Progenitor cell of endocrine pancreas (in vitro differentiated cells): Measurements from ENCODE around the gene RC3H2. TPM values are rescaled to one million over a fixed set of nuclear protein-coding genes. Genes with fewer than 3 reads are reported as not detected.
"Not testable (repeated sequence)": the region's sequence is repeated elsewhere in the genome, so short reads cannot be mapped to it uniquely, and the experiment has no call there.

Source experiments
- DNase-seq: peaks from one replicate; pipeline ENCODE4 v3.0.0; 2021; ENCODE audit warnings: low spot score; ENCODE audit not compliant: unreplicated experiment
- H3K27ac Mint-ChIP-seq: 2 replicates; pipeline ENCODE4 v1.8.0; 2021; ENCODE audit warnings: mild to moderate bottlenecking, moderate library complexity, mixed read lengths
- H3K27me3 Mint-ChIP-seq: 2 replicates; pipeline ENCODE4 v1.8.0; 2021; ENCODE audit warnings: mixed read lengths
- H3K36me3 Mint-ChIP-seq: 2 replicates; pipeline ENCODE4 v1.8.0; 2022; ENCODE audit warnings: mixed read lengths; ENCODE audit not compliant: insufficient read depth
- H3K4me1 Mint-ChIP-seq: 2 replicates; pipeline ENCODE4 v1.8.0; 2021; ENCODE audit warnings: low read depth, mixed read lengths
- H3K4me3 Mint-ChIP-seq: 2 replicates; pipeline ENCODE4 v1.8.0; 2021; ENCODE audit warnings: low read depth, mild to moderate bottlenecking, moderate library complexity, mixed read lengths
- H3K9me3 Mint-ChIP-seq: 2 replicates; pipeline ENCODE4 v1.8.0; 2021; ENCODE audit warnings: low read depth, mixed read lengths
- total RNA-seq: library from RNA; stranded (reverse); gene quantifications from 2 replicates; pipeline ENCODE4 v1.2.1, GENCODE V29; 2021
- TF ChIP-seq, protein P1 (sequence below): fragments of 200-600 bp; sonication (generic); IDR thresholded peaks from one replicate; pipeline ENCODE4 v1.5.0; 2021; ENCODE audit warnings: antibody characterized with exemption, mild to moderate bottlenecking; ENCODE audit not compliant: unreplicated experiment

Gene RC3H2
- total RNA-seq, 1 donor from 2014 or later, result 68.8 TPM

DNA sequence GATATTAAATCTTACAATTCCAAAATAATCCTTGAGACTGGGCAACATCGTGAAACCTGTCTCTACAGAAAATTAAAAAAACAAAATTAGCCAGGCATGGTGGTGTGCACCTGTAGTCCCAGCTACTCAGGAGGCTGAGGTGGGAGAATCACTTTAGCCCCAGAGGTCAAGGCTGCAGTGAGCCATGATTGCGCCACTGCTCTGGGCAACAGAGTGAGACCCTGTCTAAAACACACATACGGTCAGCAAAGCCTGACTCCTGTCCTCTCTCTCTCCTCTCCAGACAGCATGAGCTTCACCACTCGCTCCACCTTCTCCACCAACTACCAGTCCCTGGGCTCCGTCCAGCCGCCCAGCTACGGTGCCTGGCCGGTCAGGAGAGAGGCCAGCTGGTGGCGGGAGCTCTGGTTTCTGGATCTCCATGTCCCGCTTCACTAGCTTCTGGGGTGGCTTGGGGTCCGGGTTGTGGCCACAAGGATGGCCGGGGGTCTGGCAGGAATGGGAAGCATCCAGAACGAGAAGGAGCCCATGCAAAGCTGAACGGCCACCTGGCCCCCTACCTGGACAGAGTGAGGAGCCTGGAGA is 67.8 kb downstream of the RC3H2 start:
- TF ChIP-seq, protein P1, sequence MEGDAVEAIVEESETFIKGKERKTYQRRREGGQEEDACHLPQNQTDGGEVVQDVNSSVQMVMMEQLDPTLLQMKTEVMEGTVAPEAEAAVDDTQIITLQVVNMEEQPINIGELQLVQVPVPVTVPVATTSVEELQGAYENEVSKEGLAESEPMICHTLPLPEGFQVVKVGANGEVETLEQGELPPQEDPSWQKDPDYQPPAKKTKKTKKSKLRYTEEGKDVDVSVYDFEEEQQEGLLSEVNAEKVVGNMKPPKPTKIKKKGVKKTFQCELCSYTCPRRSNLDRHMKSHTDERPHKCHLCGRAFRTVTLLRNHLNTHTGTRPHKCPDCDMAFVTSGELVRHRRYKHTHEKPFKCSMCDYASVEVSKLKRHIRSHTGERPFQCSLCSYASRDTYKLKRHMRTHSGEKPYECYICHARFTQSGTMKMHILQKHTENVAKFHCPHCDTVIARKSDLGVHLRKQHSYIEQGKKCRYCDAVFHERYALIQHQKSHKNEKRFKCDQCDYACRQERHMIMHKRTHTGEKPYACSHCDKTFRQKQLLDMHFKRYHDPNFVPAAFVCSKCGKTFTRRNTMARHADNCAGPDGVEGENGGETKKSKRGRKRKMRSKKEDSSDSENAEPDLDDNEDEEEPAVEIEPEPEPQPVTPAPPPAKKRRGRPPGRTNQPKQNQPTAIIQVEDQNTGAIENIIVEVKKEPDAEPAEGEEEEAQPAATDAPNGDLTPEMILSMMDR, result no peak

DNA sequence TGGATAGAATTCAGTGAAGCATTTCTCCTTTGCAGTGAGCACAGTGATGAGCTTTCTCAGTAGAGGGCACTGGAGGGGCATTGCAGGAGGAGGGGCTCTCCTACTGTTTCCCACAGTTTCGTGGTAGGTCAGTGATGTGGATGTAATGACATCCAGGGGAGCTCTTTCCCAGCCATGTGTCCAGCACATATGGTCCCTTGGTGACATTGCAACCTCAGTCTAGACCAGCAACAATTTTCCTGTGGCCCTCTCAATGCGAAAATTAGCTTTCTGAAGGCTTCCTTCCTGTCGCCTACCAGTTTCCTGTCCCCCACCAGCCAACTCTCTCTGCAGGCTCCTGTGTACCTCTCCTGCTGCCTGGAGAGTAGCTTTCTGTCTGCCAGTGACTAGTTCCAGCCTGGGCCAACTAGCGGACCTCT is 69.8 kb downstream of the RC3H2 start:
- H3K27ac Mint-ChIP-seq, result no peak overlapping the region
- H3K4me3 Mint-ChIP-seq, result no peak overlapping the region
- TF ChIP-seq, protein P1, result no peak
- DNase-seq, result no peak
- H3K36me3 Mint-ChIP-seq, result no peaks in the 10 kb centered on the region
- no peaks in the 10 kb centered on the region for H3K4me1 Mint-ChIP-seq
- H3K27me3 Mint-ChIP-seq, result peaks cover 6% of the 10 kb centered on the region
- peaks cover 2% of the 10 kb centered on the region for H3K9me3 Mint-ChIP-seq

More for the DNA sequence above, 67.8 kb downstream of the RC3H2 start:
- H3K27me3 Mint-ChIP-seq, result peaks cover 6% of the 10 kb centered on the region
- H3K4me3 Mint-ChIP-seq, result no peak overlapping the region
- H3K4me1 Mint-ChIP-seq, result no peaks in the 10 kb centered on the region
- no peaks in the 10 kb centered on the region for H3K36me3 Mint-ChIP-seq
- no peak overlapping the region for H3K27ac Mint-ChIP-seq
- H3K9me3 Mint-ChIP-seq, result peaks cover 2% of the 10 kb centered on the region
- DNase-seq, result no peak

DNA sequence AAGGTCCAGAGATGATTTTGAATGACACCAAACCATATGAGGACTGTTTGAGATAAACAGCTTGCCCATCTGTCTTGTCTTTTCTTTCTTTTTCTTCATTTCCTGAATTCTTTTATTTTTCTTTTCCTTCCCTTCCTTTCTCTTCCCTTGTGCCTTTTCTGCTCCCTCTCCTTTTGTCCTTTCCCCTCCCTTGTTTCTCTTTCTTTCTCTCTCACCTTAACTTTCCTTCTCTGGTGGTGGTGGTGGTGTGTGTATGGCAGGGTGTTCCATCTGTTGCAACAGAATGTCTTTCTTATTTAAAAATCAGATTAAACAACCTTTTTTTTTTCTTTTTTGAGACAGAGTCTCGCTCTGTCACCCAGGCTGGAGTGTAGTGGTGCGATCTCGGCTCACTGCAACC is 73.0 kb downstream of the RC3H2 start:
- no peak overlapping the region for H3K4me3 Mint-ChIP-seq
- H3K4me1 Mint-ChIP-seq, result peaks cover 2% of the 10 kb centered on the region
- TF ChIP-seq, protein P1, result no peak
- no peaks in the 10 kb centered on the region for H3K27me3 Mint-ChIP-seq
- no peaks in the 10 kb centered on the region for H3K9me3 Mint-ChIP-seq
- no peak overlapping the region for H3K27ac Mint-ChIP-seq
- DNase-seq, result no peak
- no peaks in the 10 kb centered on the region for H3K36me3 Mint-ChIP-seq

DNA sequence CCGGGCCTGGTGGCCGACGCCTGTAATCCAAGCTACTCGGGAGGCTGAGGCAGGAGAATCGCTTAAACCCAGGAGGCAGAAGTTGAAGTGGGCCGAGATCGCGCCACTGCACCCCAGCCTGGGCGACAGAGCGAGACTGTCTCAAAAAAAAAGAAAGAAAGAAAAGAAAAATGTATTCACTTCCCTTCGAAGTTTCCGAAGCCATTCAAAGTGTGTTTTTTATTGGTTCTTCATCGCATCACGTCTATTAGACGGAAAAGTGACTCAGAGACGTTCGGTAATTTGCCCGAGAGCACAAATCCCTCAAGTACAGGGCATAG is 76.2 kb downstream of the RC3H2 start:
- H3K9me3 Mint-ChIP-seq, result not testable (repeated sequence)

DNA sequence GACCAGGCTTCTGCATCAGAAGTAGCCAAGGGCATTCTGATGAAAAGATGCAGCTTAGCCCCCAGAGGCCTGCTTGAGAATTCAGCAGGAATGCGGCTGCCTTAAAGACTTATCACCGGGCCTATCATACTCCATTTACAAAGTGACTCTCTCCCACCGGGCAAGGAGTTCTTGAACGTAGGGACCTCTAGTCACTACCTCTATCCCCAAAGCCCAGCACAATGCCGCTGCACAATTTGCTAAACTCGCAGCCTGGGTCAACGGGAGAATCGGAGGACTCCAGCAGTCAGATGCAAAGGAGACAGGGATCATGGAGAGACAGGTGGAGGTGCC is 77.4 kb downstream of the RC3H2 start:
- peaks cover 11% of the 10 kb centered on the region for H3K4me1 Mint-ChIP-seq
- no peak for DNase-seq
- no peaks in the 10 kb centered on the region for H3K9me3 Mint-ChIP-seq
- no peaks in the 10 kb centered on the region for H3K27me3 Mint-ChIP-seq
- peak overlapping the region; percentile 99 for H3K27ac Mint-ChIP-seq
- peaks cover 6% of the 10 kb centered on the region for H3K36me3 Mint-ChIP-seq
- TF ChIP-seq, protein P1, result no peak
- H3K4me3 Mint-ChIP-seq, result peak overlapping the region; percentile 94

More for the DNA sequence above, 76.2 kb downstream of the RC3H2 start:
- not testable (repeated sequence) for H3K36me3 Mint-ChIP-seq, H3K27me3 Mint-ChIP-seq, DNase-seq
- Mint-ChIP-seq H3K4me3 (peak overlapping the region; percentile 94), H3K4me1 (peaks cover 11% of the 10 kb centered on the region), H3K27ac (peak overlapping the region; percentile 99)

DNA sequence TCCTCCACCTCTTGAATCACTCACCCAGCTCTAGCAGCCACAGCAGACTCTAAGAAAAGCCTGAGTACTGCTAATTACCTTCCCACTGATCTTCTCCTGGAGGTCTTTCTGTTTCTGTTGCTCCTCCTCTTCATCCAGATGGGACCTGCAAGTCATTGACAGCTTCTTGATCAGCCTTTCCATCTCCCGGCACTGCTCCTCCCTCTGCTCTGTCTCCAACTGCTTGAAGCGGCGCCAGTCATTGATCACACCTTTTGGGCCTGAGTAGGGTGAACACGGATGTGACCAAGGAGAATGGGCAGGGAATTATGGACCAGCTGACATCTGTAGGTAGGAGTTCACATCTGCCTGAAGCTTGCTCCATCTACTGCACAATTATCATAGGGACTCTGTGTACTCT is 82.2 kb downstream of the RC3H2 start:
- Mint-ChIP-seq H3K9me3 (no peaks in the 10 kb centered on the region), H3K27me3 (no peaks in the 10 kb centered on the region), H3K4me1 (peaks cover 20% of the 10 kb centered on the region), H3K27ac (peak overlapping the region; percentile 29), H3K36me3 (peaks cover 18% of the 10 kb centered on the region), H3K4me3 (no peak overlapping the region)
- TF ChIP-seq, protein P1, result no peak
- no peak for DNase-seq
